ENCODE measurements around the gene NPM3.

DNA sequence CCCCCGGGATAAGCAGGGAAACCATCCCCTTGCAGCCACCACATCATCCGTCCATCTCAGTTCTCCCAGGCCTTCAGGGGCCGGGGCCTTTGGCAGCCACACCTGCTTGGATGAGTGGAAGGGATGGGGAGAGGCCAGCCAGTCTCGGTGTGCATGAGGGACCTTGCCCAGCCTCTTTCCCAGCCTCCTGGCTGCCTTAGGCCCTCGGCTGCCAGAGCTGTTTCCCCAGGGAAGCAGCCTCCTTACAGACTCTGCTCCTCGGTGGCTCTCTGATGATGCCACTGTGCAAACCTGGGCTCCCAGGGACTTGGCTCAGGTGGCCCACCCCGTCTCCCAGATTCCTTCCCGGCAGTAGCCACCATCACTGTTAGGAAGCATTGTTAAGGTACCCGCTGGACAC, 22.0 kb downstream of the NPM3 start:
- TF ChIP-seq BHLHE40 (IDR thresholded peaks at IDR 0.05; ENCODE audit: low read length) (no peak), FOXA1 (IDR thresholded peaks at IDR 0.05) (no peak), FOXA1 (CRISPR knock-in tag; IDR thresholded peaks at IDR 0.05) (no peak), ZMAT3 (CRISPR knock-in tag; conservative IDR thresholded peaks at IDR 0.05) (no peak), PHF5A (CRISPR knock-in tag; IDR thresholded peaks at IDR 0.05; ENCODE audit: low read depth, unreplicated experiment) (no peak), SP2 (CRISPR knock-in tag; IDR thresholded peaks at IDR 0.05) (no peak), CBX5 (CRISPR knock-in tag; IDR thresholded peaks at IDR 0.05; ENCODE audit: borderline replicate concordance) (no peak), POLR2A (IDR thresholded peaks at IDR 0.05; ENCODE audit: insufficient read depth in 1 of 2, low read depth in 2 of 2, low read length in 2 of 2) (no peak), MXI1 (IDR thresholded peaks at IDR 0.05; ENCODE audit: borderline replicate concordance, low read depth, low read length) (no peak)
- TF ChIP-seq, protein P1, sequence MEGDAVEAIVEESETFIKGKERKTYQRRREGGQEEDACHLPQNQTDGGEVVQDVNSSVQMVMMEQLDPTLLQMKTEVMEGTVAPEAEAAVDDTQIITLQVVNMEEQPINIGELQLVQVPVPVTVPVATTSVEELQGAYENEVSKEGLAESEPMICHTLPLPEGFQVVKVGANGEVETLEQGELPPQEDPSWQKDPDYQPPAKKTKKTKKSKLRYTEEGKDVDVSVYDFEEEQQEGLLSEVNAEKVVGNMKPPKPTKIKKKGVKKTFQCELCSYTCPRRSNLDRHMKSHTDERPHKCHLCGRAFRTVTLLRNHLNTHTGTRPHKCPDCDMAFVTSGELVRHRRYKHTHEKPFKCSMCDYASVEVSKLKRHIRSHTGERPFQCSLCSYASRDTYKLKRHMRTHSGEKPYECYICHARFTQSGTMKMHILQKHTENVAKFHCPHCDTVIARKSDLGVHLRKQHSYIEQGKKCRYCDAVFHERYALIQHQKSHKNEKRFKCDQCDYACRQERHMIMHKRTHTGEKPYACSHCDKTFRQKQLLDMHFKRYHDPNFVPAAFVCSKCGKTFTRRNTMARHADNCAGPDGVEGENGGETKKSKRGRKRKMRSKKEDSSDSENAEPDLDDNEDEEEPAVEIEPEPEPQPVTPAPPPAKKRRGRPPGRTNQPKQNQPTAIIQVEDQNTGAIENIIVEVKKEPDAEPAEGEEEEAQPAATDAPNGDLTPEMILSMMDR (CRISPR knock-in tag; IDR thresholded peaks at IDR 0.05): no peak
- TF ChIP-seq, protein P2, sequence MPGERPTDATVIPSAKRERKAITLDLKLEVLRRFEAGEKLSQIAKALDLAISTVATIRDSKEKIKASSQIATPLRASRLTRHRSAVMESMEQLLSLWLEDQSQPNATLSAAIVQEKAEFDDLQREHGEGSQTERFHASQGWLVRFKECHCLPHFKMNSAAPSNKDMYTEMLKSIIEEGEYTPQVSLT (CRISPR knock-in tag; IDR thresholded peaks at IDR 0.05; ENCODE audit: borderline replicate concordance, low read depth): no peak
- TF ChIP-seq, protein P3, sequence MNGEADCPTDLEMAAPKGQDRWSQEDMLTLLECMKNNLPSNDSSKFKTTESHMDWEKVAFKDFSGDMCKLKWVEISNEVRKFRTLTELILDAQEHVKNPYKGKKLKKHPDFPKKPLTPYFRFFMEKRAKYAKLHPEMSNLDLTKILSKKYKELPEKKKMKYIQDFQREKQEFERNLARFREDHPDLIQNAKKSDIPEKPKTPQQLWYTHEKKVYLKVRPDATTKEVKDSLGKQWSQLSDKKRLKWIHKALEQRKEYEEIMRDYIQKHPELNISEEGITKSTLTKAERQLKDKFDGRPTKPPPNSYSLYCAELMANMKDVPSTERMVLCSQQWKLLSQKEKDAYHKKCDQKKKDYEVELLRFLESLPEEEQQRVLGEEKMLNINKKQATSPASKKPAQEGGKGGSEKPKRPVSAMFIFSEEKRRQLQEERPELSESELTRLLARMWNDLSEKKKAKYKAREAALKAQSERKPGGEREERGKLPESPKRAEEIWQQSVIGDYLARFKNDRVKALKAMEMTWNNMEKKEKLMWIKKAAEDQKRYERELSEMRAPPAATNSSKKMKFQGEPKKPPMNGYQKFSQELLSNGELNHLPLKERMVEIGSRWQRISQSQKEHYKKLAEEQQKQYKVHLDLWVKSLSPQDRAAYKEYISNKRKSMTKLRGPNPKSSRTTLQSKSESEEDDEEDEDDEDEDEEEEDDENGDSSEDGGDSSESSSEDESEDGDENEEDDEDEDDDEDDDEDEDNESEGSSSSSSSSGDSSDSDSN (CRISPR knock-in tag; IDR thresholded peaks at IDR 0.05): no peak
- TF ChIP-seq, protein P4, sequence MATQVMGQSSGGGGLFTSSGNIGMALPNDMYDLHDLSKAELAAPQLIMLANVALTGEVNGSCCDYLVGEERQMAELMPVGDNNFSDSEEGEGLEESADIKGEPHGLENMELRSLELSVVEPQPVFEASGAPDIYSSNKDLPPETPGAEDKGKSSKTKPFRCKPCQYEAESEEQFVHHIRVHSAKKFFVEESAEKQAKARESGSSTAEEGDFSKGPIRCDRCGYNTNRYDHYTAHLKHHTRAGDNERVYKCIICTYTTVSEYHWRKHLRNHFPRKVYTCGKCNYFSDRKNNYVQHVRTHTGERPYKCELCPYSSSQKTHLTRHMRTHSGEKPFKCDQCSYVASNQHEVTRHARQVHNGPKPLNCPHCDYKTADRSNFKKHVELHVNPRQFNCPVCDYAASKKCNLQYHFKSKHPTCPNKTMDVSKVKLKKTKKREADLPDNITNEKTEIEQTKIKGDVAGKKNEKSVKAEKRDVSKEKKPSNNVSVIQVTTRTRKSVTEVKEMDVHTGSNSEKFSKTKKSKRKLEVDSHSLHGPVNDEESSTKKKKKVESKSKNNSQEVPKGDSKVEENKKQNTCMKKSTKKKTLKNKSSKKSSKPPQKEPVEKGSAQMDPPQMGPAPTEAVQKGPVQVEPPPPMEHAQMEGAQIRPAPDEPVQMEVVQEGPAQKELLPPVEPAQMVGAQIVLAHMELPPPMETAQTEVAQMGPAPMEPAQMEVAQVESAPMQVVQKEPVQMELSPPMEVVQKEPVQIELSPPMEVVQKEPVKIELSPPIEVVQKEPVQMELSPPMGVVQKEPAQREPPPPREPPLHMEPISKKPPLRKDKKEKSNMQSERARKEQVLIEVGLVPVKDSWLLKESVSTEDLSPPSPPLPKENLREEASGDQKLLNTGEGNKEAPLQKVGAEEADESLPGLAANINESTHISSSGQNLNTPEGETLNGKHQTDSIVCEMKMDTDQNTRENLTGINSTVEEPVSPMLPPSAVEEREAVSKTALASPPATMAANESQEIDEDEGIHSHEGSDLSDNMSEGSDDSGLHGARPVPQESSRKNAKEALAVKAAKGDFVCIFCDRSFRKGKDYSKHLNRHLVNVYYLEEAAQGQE (IDR thresholded peaks at IDR 0.05; ENCODE audit: borderline replicate concordance in 1 of 2, low read depth in 1 of 2, low read length in 2 of 2): no peak
- TF ChIP-seq, protein P5, sequence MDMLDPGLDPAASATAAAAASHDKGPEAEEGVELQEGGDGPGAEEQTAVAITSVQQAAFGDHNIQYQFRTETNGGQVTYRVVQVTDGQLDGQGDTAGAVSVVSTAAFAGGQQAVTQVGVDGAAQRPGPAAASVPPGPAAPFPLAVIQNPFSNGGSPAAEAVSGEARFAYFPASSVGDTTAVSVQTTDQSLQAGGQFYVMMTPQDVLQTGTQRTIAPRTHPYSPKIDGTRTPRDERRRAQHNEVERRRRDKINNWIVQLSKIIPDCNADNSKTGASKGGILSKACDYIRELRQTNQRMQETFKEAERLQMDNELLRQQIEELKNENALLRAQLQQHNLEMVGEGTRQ (IDR thresholded peaks at IDR 0.05; ENCODE audit: low read depth, low read length): no peak
- TF ChIP-seq, protein P5 (CRISPR knock-in tag; IDR thresholded peaks at IDR 0.05; ENCODE audit: borderline replicate concordance): no peak
- TF ChIP-seq, protein P6, sequence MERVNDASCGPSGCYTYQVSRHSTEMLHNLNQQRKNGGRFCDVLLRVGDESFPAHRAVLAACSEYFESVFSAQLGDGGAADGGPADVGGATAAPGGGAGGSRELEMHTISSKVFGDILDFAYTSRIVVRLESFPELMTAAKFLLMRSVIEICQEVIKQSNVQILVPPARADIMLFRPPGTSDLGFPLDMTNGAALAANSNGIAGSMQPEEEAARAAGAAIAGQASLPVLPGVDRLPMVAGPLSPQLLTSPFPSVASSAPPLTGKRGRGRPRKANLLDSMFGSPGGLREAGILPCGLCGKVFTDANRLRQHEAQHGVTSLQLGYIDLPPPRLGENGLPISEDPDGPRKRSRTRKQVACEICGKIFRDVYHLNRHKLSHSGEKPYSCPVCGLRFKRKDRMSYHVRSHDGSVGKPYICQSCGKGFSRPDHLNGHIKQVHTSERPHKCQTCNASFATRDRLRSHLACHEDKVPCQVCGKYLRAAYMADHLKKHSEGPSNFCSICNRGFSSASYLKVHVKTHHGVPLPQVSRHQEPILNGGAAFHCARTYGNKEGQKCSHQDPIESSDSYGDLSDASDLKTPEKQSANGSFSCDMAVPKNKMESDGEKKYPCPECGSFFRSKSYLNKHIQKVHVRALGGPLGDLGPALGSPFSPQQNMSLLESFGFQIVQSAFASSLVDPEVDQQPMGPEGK (CRISPR knock-in tag; IDR thresholded peaks at IDR 0.05): no peak

All from HepG2 (cell line).